SU-DHL-6 (cell line): Measurements from ENCODE around the gene HMCN2.

Experiments used
- CTCF ChIP-seq: fragments of 200-600 bp; sonication (generic); IDR thresholded peaks from one replicate; pipeline ENCODE4 v1.5.1; 2017; ENCODE audit warnings: antibody characterized with exemption, mild to moderate bottlenecking, low read length, moderate library complexity; ENCODE audit not compliant: insufficient read depth, poor library complexity, severe bottlenecking
- EZH2phosphoT487 ChIP-seq: fragments of 200-600 bp; sonication (generic), shearing (Covaris generic); conservative IDR thresholded peaks from 2 replicates; pipeline ENCODE4 v1.6.1; 2018; ENCODE audit warnings: mild to moderate bottlenecking, antibody characterized with exemption, low read length, moderate library complexity, mixed read lengths

GRCh38 chr9:130237076-130237475 is 28.5 kb upstream of the HMCN2 start:
- no peak for TF ChIP-seq CTCF
- no peak for TF ChIP-seq EZH2phosphoT487
